Spleen (tissue), 7 donors: Measurements from ENCODE around the gene SPIRE2.

Source experiments
- POLR2A ChIP-seq, 3 donors: fragments of 450-650 bp; IDR thresholded peaks; one replicate each; pipeline ENCODE4 v1.5.1; 2017; ENCODE audit warnings: antibody characterized with exemption in 3 of 3, mild to moderate bottlenecking in 1 of 3
- POLR2AphosphoS5 ChIP-seq, 3 donors: sonication (generic); formaldehyde crosslinking; IDR thresholded peaks; one replicate each; pipeline ENCODE4 v1.5.1; 2017; ENCODE audit warnings: antibody characterized with exemption in 3 of 3
- TF ChIP-seq, protein P1 (sequence below), 11 experiments: fragments of 200-600 bp in 7 of 11; fragments of 450-650 bp in 4 of 11; sonication (generic) in 4 of 11; IDR thresholded peaks in 8 of 11; conservative IDR thresholded peaks in 3 of 11; 1 replicate in 7 of 11; 2 replicates in 4 of 11; pipeline versions ENCODE4 v1.4.0 to v1.8.0; 2016 to 2021; ENCODE audit warnings: antibody characterized with exemption in 11 of 11, inconsistent platforms in 4 of 11, mild to moderate bottlenecking in 1 of 11
- donor health status: DM: no; HTN: no; CAD: no; lungs with moderate emphysema.
- donor health status: DM: no; HTN: no; CAD: no.
- donor health status: DM: no; HTN: no; CAD: no.

GRCh38 chr16:89784406-89784805 lies 43.9 kb upstream of the SPIRE2 start:
- TF ChIP-seq, protein P1, sequence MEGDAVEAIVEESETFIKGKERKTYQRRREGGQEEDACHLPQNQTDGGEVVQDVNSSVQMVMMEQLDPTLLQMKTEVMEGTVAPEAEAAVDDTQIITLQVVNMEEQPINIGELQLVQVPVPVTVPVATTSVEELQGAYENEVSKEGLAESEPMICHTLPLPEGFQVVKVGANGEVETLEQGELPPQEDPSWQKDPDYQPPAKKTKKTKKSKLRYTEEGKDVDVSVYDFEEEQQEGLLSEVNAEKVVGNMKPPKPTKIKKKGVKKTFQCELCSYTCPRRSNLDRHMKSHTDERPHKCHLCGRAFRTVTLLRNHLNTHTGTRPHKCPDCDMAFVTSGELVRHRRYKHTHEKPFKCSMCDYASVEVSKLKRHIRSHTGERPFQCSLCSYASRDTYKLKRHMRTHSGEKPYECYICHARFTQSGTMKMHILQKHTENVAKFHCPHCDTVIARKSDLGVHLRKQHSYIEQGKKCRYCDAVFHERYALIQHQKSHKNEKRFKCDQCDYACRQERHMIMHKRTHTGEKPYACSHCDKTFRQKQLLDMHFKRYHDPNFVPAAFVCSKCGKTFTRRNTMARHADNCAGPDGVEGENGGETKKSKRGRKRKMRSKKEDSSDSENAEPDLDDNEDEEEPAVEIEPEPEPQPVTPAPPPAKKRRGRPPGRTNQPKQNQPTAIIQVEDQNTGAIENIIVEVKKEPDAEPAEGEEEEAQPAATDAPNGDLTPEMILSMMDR (IDR thresholded peaks at IDR 0.05 in 8 of 11, conservative IDR thresholded peaks at IDR 0.05 in 3 of 11) = no peak
- no peak for TF ChIP-seq POLR2A (IDR thresholded peaks at IDR 0.05)
- no peak for TF ChIP-seq POLR2AphosphoS5 (IDR thresholded peaks at IDR 0.05)
